Activated T-helper 9 cell treated with anti-CD3 and anti-CD28 coated beads, Interleukin-2, amount 50 U/mL, for 16 hours (primary cell): Measurements from ENCODE around the gene SPINT4.
A peak's percentile ranks its signal among the peaks of the same experiment; 100 is the strongest.

Experiments used
- DNase-seq: peaks from one replicate; pipeline ENCODE4 v3.0.0-alpha.2; 2020; ENCODE audit warnings: low read depth

SPINT4 gene

DNA sequence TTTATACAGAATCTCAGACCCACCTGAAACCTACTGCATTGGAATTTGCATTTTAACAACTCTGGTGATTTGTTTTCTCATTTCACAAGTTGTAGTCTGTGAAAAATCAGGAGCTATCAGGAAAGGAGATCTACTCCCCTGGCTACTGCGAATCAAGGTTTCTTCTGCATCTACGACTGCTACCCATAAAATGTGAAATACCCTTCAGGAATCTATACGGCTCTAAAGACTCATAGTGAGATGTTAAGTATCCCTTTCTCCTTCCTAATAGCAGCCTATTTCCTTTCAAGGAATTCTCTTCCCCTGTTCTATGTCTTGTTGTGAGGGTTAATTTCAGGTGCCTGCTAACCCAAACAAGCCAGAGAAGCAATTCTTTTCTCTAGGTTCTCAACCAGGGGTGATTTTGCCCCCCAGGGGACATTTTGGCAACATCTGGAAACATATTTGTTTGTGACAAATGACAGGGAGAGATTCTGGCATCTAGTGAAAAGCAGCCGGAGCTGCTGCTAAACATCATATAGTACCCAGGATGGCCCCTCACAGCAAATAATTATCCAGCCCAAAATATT lies 43.2 kb downstream of the SPINT4 start:
- DNase-seq: no peak

DNA sequence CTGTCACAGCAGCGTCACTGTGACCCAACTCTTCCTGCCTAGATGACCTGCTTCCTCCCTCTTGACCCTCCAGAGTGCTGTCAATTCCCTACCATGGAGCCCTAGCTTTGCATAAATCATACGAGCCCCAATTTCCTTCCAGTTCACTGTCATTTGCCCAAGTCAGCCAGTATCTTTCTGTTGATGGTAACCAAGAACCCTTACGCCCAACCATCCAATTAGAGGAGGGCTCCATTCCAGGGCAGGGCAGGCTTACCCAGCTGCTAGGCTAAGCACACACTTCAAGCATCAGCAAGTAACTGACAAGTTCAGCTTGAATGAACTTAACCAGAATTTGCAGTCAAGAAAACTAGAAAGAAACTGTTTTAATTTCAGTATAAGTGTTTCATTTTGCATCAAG lies 43.8 kb downstream of the SPINT4 start:
- DNase-seq: no peak

DNA sequence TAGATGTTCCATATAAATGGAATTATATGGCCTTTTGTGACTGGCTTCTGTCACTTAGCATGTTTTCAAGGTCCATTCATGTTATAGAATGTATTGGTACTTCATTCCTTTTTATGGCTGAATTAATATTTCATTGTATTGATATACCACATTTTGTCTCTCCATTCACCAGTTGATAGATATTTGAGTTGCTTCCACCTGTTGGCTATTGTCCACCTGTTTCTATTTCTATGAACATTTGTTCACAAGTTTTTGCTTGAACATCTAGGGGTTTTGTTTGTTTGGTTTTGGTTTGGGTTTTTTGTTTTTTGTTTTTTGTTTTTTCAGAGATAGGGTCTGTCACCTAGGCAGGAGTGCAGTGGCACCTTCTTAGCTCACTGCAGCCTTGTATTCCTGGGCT lies 46.3 kb downstream of the SPINT4 start:
- no peak for DNase-seq

DNA sequence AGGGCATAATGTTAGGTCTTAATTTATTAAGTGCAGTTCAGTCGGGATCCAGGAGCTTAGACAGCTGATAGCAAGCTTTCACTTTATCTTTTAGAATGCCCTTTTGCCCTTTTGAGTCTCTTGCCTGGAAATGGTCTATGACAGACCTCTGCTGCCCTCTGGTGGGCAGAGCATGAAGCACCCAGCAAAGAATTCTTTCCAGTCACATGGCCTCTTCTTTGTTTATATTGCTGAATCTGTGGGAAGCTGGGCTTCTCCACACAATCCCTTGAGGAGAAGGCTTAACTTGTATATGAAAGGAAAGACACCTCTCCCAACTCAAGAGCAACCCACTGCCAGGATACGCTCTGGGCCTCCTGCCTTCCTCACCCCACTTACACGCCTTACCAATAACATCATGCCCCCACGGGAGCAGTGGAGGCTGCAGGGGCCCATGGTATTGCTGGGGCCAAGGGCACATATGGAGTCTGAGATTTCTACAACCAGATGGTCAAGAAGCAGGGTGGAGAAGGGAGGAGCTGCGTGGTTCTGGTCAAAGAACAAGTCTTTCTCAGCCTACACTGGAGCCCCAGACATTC lies 49.1 kb downstream of the SPINT4 start:
- peak; percentile 67 for DNase-seq

DNA sequence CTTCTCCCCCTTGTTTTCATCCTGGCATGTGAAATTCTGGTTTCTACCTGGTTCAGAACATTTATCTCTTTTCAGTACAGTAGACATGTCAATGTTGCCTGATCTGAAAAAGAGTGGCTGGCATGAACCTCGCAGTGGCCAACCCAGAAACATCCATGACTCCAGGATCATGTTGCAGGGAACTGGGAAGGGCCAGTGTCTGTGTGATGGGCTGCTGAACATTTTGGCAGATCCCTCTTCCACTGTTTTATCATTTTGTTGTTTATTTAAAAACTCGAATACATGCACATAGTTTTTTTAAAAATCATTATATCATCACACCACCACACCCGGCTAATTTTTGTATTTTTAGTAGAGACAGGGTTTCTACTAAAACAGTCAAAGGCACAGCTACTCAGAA lies 50.5 kb downstream of the SPINT4 start:
- no peak for DNase-seq

DNA sequence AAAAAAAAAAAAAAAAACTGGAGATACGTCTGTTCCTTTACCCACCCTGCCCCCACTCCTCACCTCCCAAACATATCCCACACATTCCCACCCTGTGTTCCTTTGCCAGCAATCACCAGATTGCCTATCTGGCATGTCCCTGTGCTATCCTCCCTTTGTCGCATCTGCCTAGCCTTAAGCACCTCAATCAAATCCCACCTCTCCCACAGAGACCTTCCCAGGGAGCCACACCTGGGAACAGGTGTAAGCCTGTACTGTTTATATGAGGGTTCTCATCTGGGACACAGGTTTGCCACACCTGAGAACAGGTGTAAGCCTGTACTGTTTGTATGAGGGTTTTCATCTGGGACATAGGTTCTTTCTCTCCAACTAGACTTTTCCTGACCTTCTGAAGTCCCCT lies 52.8 kb downstream of the SPINT4 start:
- DNase-seq: no peak

DNA sequence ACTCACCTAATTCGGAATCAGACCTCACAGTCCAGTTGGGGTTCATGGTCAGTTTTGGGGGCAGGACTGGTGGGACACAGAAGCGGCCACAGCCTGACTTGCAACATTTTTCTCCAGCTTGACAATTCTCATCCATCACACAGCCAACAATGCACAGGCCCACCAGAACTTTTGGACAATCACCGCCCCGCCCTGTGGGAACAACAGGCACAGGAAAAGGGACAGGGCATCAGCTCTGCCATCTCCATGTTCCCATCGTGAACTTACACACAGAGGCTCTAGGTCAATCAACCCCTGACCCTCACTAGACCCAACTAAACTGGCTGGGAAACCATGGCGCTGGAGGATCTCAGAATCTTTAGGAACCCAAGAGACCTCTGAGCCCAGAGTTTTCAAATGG lies 53.3 kb downstream of the SPINT4 start:
- DNase-seq: no peak
